Right lobe of liver (tissue), 4 donors: ENCODE data around the gene C10orf67.

Experiments used
- POLR2A ChIP-seq: fragments of 450-650 bp; IDR thresholded peaks from one replicate; pipeline ENCODE4 v1.6.1; 2017; ENCODE audit warnings: antibody characterized with exemption, mild to moderate bottlenecking
- TF ChIP-seq, protein P1 (sequence below), 4 donors: fragments of 200-600 bp in 3 of 4; fragments of 450-650 bp in 1 of 4; IDR thresholded peaks; one replicate each; pipeline versions ENCODE4 v1.5.1 to v1.8.0; 2016 to 2022; ENCODE audit warnings: antibody characterized with exemption in 4 of 4, mild to moderate bottlenecking in 2 of 4
- donor health status: DM: no; HTN: no; CAD: no.
- donor health status: DM: no; HTN: no; CAD: no.
- donor health status: DM: no; HTN: yes; CAD: no.

DNA sequence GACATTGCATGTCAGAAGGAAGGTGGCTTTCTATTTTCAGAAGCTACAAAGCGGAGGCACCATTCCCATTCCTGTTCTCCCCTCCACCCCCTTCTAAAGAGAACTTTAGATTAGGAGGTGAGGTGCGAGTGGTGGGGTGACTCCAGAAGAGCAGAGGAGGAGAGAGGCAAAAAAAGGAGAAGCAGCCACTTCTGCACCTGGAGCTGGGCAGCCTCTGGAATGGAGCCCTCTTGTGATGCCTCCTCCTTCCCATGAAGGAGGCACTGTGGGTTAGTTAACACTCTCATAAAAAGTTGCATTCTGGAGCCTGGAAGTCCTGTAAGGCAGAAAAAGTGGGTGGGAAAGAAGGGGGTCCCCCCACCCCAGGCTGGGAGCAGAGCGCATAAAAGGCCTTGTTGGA, 147.7 kb downstream of the C10orf67 start:
- no peak for TF ChIP-seq POLR2A
- TF ChIP-seq, protein P1, sequence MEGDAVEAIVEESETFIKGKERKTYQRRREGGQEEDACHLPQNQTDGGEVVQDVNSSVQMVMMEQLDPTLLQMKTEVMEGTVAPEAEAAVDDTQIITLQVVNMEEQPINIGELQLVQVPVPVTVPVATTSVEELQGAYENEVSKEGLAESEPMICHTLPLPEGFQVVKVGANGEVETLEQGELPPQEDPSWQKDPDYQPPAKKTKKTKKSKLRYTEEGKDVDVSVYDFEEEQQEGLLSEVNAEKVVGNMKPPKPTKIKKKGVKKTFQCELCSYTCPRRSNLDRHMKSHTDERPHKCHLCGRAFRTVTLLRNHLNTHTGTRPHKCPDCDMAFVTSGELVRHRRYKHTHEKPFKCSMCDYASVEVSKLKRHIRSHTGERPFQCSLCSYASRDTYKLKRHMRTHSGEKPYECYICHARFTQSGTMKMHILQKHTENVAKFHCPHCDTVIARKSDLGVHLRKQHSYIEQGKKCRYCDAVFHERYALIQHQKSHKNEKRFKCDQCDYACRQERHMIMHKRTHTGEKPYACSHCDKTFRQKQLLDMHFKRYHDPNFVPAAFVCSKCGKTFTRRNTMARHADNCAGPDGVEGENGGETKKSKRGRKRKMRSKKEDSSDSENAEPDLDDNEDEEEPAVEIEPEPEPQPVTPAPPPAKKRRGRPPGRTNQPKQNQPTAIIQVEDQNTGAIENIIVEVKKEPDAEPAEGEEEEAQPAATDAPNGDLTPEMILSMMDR (IDR thresholded peaks at IDR 0.05) = no peak
